HEK293 (cell line): Measurements from ENCODE around the gene PCSK6.
A peak's percentile ranks its signal among the peaks of the same experiment; 100 is the strongest.

Experiments
- CTCF ChIA-PET: fragments of 350-600 bp; formaldehyde crosslinking; extraction: SDS; loops from one replicate; lab custom pipeline; 2021; ENCODE audit warnings: antibody characterized with exemption; lab: Yijun Ruan, JAX
- POLR2A ChIA-PET: fragments of 300-600 bp; formaldehyde crosslinking; extraction: SDS; loops from one replicate; lab custom pipeline; 2020; ENCODE audit warnings: antibody characterized with exemption, inconsistent platforms; lab: Yijun Ruan, JAX
- H3K27ac ChIP-seq: fragments of 200-500 bp; sonication (Bioruptor generic); 2 replicates; pipeline ENCODE4 v1.5.1; 2014; ENCODE audit warnings: low read depth, low read length, control low read depth, inconsistent platforms; ENCODE audit errors: extremely low read depth
- H3K36me3 ChIP-seq, 2 experiments: fragments of 200-500 bp in 1 of 2; sonication (Bioruptor generic) in 1 of 2; 1 replicate in 1 of 2; 2 replicates in 1 of 2; pipeline ENCODE4 v1.5.1; 2014 to 2017; ENCODE audit warnings: inconsistent platforms in 2 of 2, low read length in 2 of 2; ENCODE audit not compliant: control insufficient read depth in 2 of 2, insufficient read depth in 1 of 2
- H3K4me1 ChIP-seq: fragments of 200-500 bp; sonication (Bioruptor generic); 2 replicates; pipeline ENCODE4 v1.5.1; 2014; ENCODE audit warnings: mild to moderate bottlenecking, low read length, inconsistent platforms; ENCODE audit not compliant: control insufficient read depth, insufficient read depth
- H3K4me3 ChIP-seq: 2 replicates; pipeline ENCODE4 v1.5.1; 2011; ENCODE audit warnings: low read depth, mild to moderate bottlenecking, control low read depth, low read length, moderate library complexity
- H3K9me3 ChIP-seq: fragments of 200-500 bp; sonication (Bioruptor generic); 2 replicates; pipeline ENCODE4 v1.5.1; 2014; ENCODE audit warnings: low read depth, low read length, inconsistent platforms; ENCODE audit not compliant: control insufficient read depth, insufficient read depth
- BCL6B ChIP-seq: fragments of 450-650 bp; formaldehyde crosslinking; IDR thresholded peaks from 2 replicates; pipeline ENCODE4 v1.5.1; 2017; ENCODE audit warnings: missing biosample characterization, missing genetic modification characterization
- HIC1 ChIP-seq: fragments of 450-650 bp; formaldehyde crosslinking; IDR thresholded peaks from 2 replicates; pipeline ENCODE4 v1.5.1; 2016; ENCODE audit warnings: missing biosample characterization, missing genetic modification characterization
- IKZF3 ChIP-seq: fragments of 450-650 bp; IDR thresholded peaks from 2 replicates; pipeline ENCODE4 v1.5.0; 2018; ENCODE audit warnings: missing biosample characterization, mild to moderate bottlenecking, missing genetic modification characterization, moderate library complexity
- MZF1 ChIP-seq: fragments of 450-650 bp; formaldehyde crosslinking; IDR thresholded peaks from 2 replicates; pipeline ENCODE4 v1.5.1; 2017; ENCODE audit warnings: missing biosample characterization, missing genetic modification characterization, borderline replicate concordance
- OSR2 ChIP-seq: fragments of 450-650 bp; formaldehyde crosslinking; IDR thresholded peaks from 2 replicates; pipeline ENCODE4 v1.5.1; 2016; ENCODE audit warnings: missing biosample characterization, missing genetic modification characterization
- SP3 ChIP-seq: fragments of 450-650 bp; formaldehyde crosslinking; IDR thresholded peaks from 2 replicates; pipeline ENCODE4 v1.5.1; 2016; ENCODE audit warnings: missing biosample characterization, missing genetic modification characterization
- SP7 ChIP-seq: fragments of 450-650 bp; formaldehyde crosslinking; IDR thresholded peaks from 2 replicates; pipeline ENCODE4 v1.5.1; 2016; ENCODE audit warnings: missing biosample characterization, missing genetic modification characterization
- ZBTB26 ChIP-seq: fragments of 450-650 bp; formaldehyde crosslinking; optimal IDR thresholded peaks from 2 replicates; pipeline ENCODE3; 2016; ENCODE audit warnings: missing biosample characterization, mild to moderate bottlenecking, missing genetic modification characterization
- ZBTB6 ChIP-seq: fragments of 450-650 bp; formaldehyde crosslinking; IDR thresholded peaks from 2 replicates; pipeline ENCODE4 v1.5.1; 2017; ENCODE audit warnings: missing biosample characterization, missing genetic modification characterization
- ZNF114 ChIP-seq: fragments of 450-650 bp; formaldehyde crosslinking; IDR thresholded peaks from 2 replicates; pipeline ENCODE4 v1.5.0; 2017; ENCODE audit warnings: missing biosample characterization, missing genetic modification characterization
- ZNF155 ChIP-seq: fragments of 450-650 bp; formaldehyde crosslinking; IDR thresholded peaks from 2 replicates; pipeline ENCODE4 v1.5.1; 2016; ENCODE audit warnings: missing biosample characterization, missing genetic modification characterization
- ZNF174 ChIP-seq: fragments of 450-650 bp; formaldehyde crosslinking; IDR thresholded peaks from 2 replicates; pipeline ENCODE4 v1.5.0; 2017; ENCODE audit warnings: missing biosample characterization, mild to moderate bottlenecking, missing genetic modification characterization
- ZNF18 ChIP-seq: fragments of 450-650 bp; formaldehyde crosslinking; IDR thresholded peaks from 2 replicates; pipeline ENCODE4 v1.5.1; 2016; ENCODE audit warnings: missing biosample characterization, missing genetic modification characterization
- ZNF2 ChIP-seq: fragments of 450-650 bp; formaldehyde crosslinking; IDR thresholded peaks from 2 replicates; pipeline ENCODE4 v1.5.1; 2016; ENCODE audit warnings: missing biosample characterization, missing genetic modification characterization
- ZNF26 ChIP-seq: fragments of 450-650 bp; formaldehyde crosslinking; IDR thresholded peaks from 2 replicates; pipeline ENCODE4 v1.5.1; 2016; ENCODE audit warnings: missing biosample characterization, missing genetic modification characterization
- ZNF266 ChIP-seq: fragments of 450-650 bp; formaldehyde crosslinking; IDR thresholded peaks from 2 replicates; pipeline ENCODE4 v1.5.1; 2016; ENCODE audit warnings: missing biosample characterization, missing genetic modification characterization, low read depth
- ZNF324 ChIP-seq: fragments of 450-650 bp; formaldehyde crosslinking; IDR thresholded peaks from 2 replicates; pipeline ENCODE4 v1.5.1; 2016; ENCODE audit warnings: missing biosample characterization, missing genetic modification characterization
- ZNF48 ChIP-seq: fragments of 450-650 bp; formaldehyde crosslinking; IDR thresholded peaks from 2 replicates; pipeline ENCODE4 v1.5.1; 2016; ENCODE audit warnings: missing biosample characterization, missing genetic modification characterization
- ZNF510 ChIP-seq: fragments of 450-650 bp; formaldehyde crosslinking; IDR thresholded peaks from 2 replicates; pipeline ENCODE4 v1.5.1; 2018; ENCODE audit warnings: mild to moderate bottlenecking, missing genetic modification characterization, missing biosample characterization; ENCODE audit not compliant: insufficient replicate concordance
- ZNF596 ChIP-seq: fragments of 450-650 bp; IDR thresholded peaks from 2 replicates; pipeline ENCODE4 v1.5.0; 2018; ENCODE audit warnings: missing biosample characterization, mild to moderate bottlenecking, missing genetic modification characterization, moderate library complexity
- ZNF626 ChIP-seq: fragments of 450-650 bp; sonication (Bioruptor Pico); formaldehyde crosslinking; IDR thresholded peaks from 2 replicates; pipeline ENCODE4 v1.5.1; 2018; ENCODE audit warnings: missing biosample characterization, missing genetic modification characterization, inconsistent platforms
- ZNF629 ChIP-seq: fragments of 450-650 bp; formaldehyde crosslinking; IDR thresholded peaks from 2 replicates; pipeline ENCODE4 v1.5.1; 2017; ENCODE audit warnings: missing biosample characterization, missing genetic modification characterization
- ZNF645 ChIP-seq: fragments of 450-650 bp; formaldehyde crosslinking; IDR thresholded peaks from 2 replicates; pipeline ENCODE4; 2016; ENCODE audit warnings: missing biosample characterization, missing genetic modification characterization
- ZNF670 ChIP-seq: fragments of 450-650 bp; formaldehyde crosslinking; IDR thresholded peaks from 2 replicates; pipeline ENCODE4 v1.5.1; 2016; ENCODE audit warnings: missing biosample characterization, missing genetic modification characterization, low read depth
- ZNF768 ChIP-seq: fragments of 450-650 bp; formaldehyde crosslinking; IDR thresholded peaks from 2 replicates; pipeline ENCODE4 v1.5.1; 2018; ENCODE audit warnings: missing biosample characterization, mild to moderate bottlenecking, missing genetic modification characterization
- ZSCAN30 ChIP-seq: fragments of 450-650 bp; IDR thresholded peaks from 2 replicates; pipeline ENCODE4 v1.5.1; 2018; ENCODE audit warnings: missing biosample characterization, mild to moderate bottlenecking, missing genetic modification characterization, moderate library complexity
- ZXDB ChIP-seq: fragments of 450-650 bp; formaldehyde crosslinking; IDR thresholded peaks from 2 replicates; pipeline ENCODE4 v1.5.1; 2016; ENCODE audit warnings: missing biosample characterization, missing genetic modification characterization

The PCSK6 gene

GRCh38 chr15:101445562-101446517 lies 43.7 kb downstream of the PCSK6 start:
- Histone ChIP-seq H3K9me3 (no peaks in the 10 kb centered on the region), H3K27ac (no peak overlapping the region), H3K4me3 (no peak overlapping the region), H3K4me1 (no peaks in the 10 kb centered on the region), H3K36me3 (peaks cover 4 to 28% of the 10 kb centered on the region in 2 experiments; a peak in 2 of 3 replicates)
- POLR2A ChIA-PET, result interaction anchor here (0.8 kb wide), 1 partner anchor 11 kb away, joined by 3 read pairs; no protein-coding TSS in a partner anchor
- CTCF ChIA-PET, result no interaction called here
- TF ChIP-seq ZSCAN30 (tag by site-specific recombination) (no peak), SP3 (tag by site-specific recombination) (no peak), ZNF596 (no peak), BCL6B (tag by site-specific recombination) (no peak), ZNF266 (tag by site-specific recombination) (no peak), OSR2 (tag by site-specific recombination) (peak; percentile 59), ZNF26 (tag by site-specific recombination) (no peak), ZBTB6 (tag by site-specific recombination) (no peak), ZNF645 (tag by site-specific recombination) (no peak), ZNF18 (tag by site-specific recombination) (no peak), ZNF324 (tag by site-specific recombination) (no peak), ZNF174 (tag by site-specific recombination) (no peak), ZNF626 (tag by site-specific recombination) (no peak), MZF1 (tag by site-specific recombination) (no peak), ZNF48 (tag by site-specific recombination) (no peak), ZNF2 (tag by site-specific recombination) (no peak), ZNF510 (tag by site-specific recombination) (no peak), ZNF155 (tag by site-specific recombination) (no peak), IKZF3 (tag by site-specific recombination) (no peak), HIC1 (tag by site-specific recombination) (peak; percentile 74), ZXDB (tag by site-specific recombination) (no peak), ZNF114 (tag by site-specific recombination) (no peak), ZNF629 (tag by site-specific recombination) (peak; percentile 76), ZNF670 (tag by site-specific recombination) (no peak), ZBTB26 (tag by site-specific recombination) (no peak), ZNF768 (tag by site-specific recombination) (no peak), SP7 (tag by site-specific recombination) (peak; percentile 44; the same call in 1 of the 2 replicates)
